Panc1 (cell line): Measurements from ENCODE around the gene TRIO. TPM values are rescaled to one million over a fixed set of nuclear protein-coding genes. Genes with fewer than 3 reads are reported as not detected.

Experiments
- ATAC-seq: fragments of 200-7000 bp; cut with Tn5 transposase; 2 replicates; pipeline ENCODE4 v1.9.1; 2020; ENCODE audit warnings: mild to moderate bottlenecking, moderate library complexity
- BruUV-seq: library from RNA; stranded (reverse); fragments of 400-500 nt; replicated peaks from 2 replicates; lab custom pipeline; 2021; lab: Mats Ljungman, UMichigan
- CTCF ChIA-PET: fragments of 300-600 bp; sonication (Branson Sonifier 250); formaldehyde crosslinking; loops from one replicate; lab custom pipeline; 2022; ENCODE audit warnings: antibody characterized with exemption; lab: Charles Lee
- POLR2A ChIA-PET: fragments of 300-600 bp; sonication (Branson Sonifier 250); formaldehyde crosslinking; loops from one replicate; lab custom pipeline; 2022; ENCODE audit warnings: antibody characterized with exemption; lab: Charles Lee
- DNase-seq: peaks from one replicate; pipeline ENCODE4 v3.0.0-alpha.2; 2010; ENCODE audit warnings: low read depth, low spot score
- H3K27ac ChIP-seq: 2 replicates; pipeline ENCODE4 v1.5.1; 2011; ENCODE audit warnings: mild to moderate bottlenecking, low read length, inconsistent platforms
- H3K27me3 ChIP-seq: fragments of 200-500 bp; sonication (Bioruptor generic); 2 replicates; pipeline ENCODE4 v1.6.0; 2014; ENCODE audit warnings: low read length, inconsistent platforms; ENCODE audit not compliant: control insufficient read depth, insufficient read depth
- H3K36me3 ChIP-seq: fragments of 200-500 bp; sonication (Bioruptor generic); 2 replicates; pipeline ENCODE4 v1.5.1; 2014; ENCODE audit warnings: inconsistent platforms, mild to moderate bottlenecking, low read length, moderate library complexity; ENCODE audit not compliant: control insufficient read depth, insufficient read depth
- H3K4me1 ChIP-seq: 2 replicates; pipeline ENCODE4 v1.5.1; 2011; ENCODE audit warnings: inconsistent platforms, mild to moderate bottlenecking, low read length, moderate library complexity; ENCODE audit not compliant: control insufficient read depth, insufficient read depth
- H3K4me3 ChIP-seq, 2 experiments: 2 replicates each; pipeline ENCODE4 v1.5.1; 2011 to 2012; ENCODE audit warnings: low read depth in 2 of 2, low read length in 2 of 2, mild to moderate bottlenecking in 2 of 2, inconsistent platforms in 1 of 2, moderate library complexity in 1 of 2
- H3K9me3 ChIP-seq: fragments of 200-500 bp; sonication (Bioruptor generic); 2 replicates; pipeline ENCODE4 v1.5.1; 2014; ENCODE audit warnings: low read depth, mild to moderate bottlenecking, inconsistent platforms, low read length, moderate library complexity; ENCODE audit not compliant: control insufficient read depth, insufficient read depth
- POLR2AphosphoS5 ChIP-seq: IDR thresholded peaks from 2 replicates; pipeline ENCODE4 v1.6.1; 2012; ENCODE audit warnings: mild to moderate bottlenecking, low read depth, low read length, moderate library complexity
- SIN3A ChIP-seq: IDR thresholded peaks from 2 replicates; pipeline ENCODE4 v1.6.1; 2012; ENCODE audit warnings: low read depth, mild to moderate bottlenecking, low read length, moderate library complexity, borderline replicate concordance; ENCODE audit not compliant: insufficient read depth
- TCF7L2 ChIP-seq: IDR thresholded peaks from 2 replicates; pipeline ENCODE4 v1.6.1; 2011; ENCODE audit warnings: mild to moderate bottlenecking, low read depth, low read length, inconsistent platforms
- in situ Hi-C: cut with HindIII; loops from 2 replicates; pipeline ENCODE4 v1.10.0; 2016; ENCODE audit warnings: low sequenced_read_pairs, low pct_unique_long_range_greater_than_20kb
- intact Hi-C: fragments of 100-400 bp; cut with micrococcal nuclease; formaldehyde crosslinking; loops from one replicate; pipeline ENCODE4 v1.10.0; 2022; ENCODE audit not compliant: unreplicated experiment
- total RNA-seq: library from RNA; stranded (reverse); gene quantifications from one replicate; pipeline ENCODE4 v1.2.1, GENCODE V29; 2021; ENCODE audit not compliant: unreplicated experiment
- TF ChIP-seq, protein P1 (sequence below): fragments of 450-650 bp; IDR thresholded peaks from 2 replicates; pipeline ENCODE4 v1.5.1; 2017; ENCODE audit warnings: mild to moderate bottlenecking
- TF ChIP-seq, protein P2 (sequence below), 2 experiments: IDR thresholded peaks; 2 replicates each; pipeline ENCODE4 v1.6.1; 2011 to 2012; ENCODE audit warnings: low read depth in 2 of 2, control low read depth in 1 of 2, low read length in 1 of 2, mild to moderate bottlenecking in 1 of 2, moderate library complexity in 1 of 2; ENCODE audit not compliant: insufficient read depth in 1 of 2

TRIO gene
- total RNA-seq, 1 experiment from 2014 or later = 349 TPM

DNA sequence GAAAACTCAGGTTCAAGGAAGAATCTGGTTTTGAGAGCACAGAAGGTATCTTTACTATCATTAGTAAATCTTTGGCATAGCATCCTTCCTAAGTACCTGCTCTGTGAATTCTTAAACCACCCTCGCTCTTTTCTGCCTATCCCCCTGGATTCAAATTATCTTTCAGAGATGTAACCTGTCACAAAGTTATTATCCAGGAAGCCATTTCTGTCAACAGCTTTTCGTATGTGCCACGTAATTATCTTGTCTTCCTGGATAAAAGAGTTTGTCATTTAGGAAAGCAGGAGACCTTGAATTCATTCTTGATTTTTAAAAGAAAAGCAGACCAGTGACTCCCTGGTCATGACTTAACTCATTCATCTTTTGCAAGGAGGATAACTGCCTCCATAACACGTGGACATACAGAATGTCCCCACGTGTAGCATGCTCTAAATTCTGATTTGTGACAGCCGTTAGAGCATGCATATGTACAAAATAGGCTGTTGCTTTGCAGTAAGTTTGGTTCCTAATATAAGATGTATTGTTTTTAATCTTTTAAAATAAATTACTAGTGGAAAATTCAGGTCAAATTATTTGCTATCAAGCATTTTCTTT is 189.0 kb downstream of the TRIO start:
- ATAC-seq = no peak
- Histone ChIP-seq H3K4me1 (peaks cover 9% of the 10 kb centered on the region), H3K4me3 (no peak overlapping the region), H3K36me3 (peaks cover 59% of the 10 kb centered on the region), H3K9me3 (no peaks in the 10 kb centered on the region), H3K27ac (no peak overlapping the region), H3K27me3 (no peaks in the 10 kb centered on the region)
- POLR2A ChIA-PET = interaction anchor here (0.6 kb wide), 1 partner anchor 285 kb away, joined by 12 read pairs; no protein-coding TSS in a partner anchor
- CTCF ChIA-PET = no interaction called here
- TF ChIP-seq POLR2AphosphoS5 (no peak; the same call in 1 of the 2 replicates), TCF7L2 (no peak), SIN3A (no peak)
- TF ChIP-seq, protein P1, sequence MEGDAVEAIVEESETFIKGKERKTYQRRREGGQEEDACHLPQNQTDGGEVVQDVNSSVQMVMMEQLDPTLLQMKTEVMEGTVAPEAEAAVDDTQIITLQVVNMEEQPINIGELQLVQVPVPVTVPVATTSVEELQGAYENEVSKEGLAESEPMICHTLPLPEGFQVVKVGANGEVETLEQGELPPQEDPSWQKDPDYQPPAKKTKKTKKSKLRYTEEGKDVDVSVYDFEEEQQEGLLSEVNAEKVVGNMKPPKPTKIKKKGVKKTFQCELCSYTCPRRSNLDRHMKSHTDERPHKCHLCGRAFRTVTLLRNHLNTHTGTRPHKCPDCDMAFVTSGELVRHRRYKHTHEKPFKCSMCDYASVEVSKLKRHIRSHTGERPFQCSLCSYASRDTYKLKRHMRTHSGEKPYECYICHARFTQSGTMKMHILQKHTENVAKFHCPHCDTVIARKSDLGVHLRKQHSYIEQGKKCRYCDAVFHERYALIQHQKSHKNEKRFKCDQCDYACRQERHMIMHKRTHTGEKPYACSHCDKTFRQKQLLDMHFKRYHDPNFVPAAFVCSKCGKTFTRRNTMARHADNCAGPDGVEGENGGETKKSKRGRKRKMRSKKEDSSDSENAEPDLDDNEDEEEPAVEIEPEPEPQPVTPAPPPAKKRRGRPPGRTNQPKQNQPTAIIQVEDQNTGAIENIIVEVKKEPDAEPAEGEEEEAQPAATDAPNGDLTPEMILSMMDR = no peak
- TF ChIP-seq, protein P2, sequence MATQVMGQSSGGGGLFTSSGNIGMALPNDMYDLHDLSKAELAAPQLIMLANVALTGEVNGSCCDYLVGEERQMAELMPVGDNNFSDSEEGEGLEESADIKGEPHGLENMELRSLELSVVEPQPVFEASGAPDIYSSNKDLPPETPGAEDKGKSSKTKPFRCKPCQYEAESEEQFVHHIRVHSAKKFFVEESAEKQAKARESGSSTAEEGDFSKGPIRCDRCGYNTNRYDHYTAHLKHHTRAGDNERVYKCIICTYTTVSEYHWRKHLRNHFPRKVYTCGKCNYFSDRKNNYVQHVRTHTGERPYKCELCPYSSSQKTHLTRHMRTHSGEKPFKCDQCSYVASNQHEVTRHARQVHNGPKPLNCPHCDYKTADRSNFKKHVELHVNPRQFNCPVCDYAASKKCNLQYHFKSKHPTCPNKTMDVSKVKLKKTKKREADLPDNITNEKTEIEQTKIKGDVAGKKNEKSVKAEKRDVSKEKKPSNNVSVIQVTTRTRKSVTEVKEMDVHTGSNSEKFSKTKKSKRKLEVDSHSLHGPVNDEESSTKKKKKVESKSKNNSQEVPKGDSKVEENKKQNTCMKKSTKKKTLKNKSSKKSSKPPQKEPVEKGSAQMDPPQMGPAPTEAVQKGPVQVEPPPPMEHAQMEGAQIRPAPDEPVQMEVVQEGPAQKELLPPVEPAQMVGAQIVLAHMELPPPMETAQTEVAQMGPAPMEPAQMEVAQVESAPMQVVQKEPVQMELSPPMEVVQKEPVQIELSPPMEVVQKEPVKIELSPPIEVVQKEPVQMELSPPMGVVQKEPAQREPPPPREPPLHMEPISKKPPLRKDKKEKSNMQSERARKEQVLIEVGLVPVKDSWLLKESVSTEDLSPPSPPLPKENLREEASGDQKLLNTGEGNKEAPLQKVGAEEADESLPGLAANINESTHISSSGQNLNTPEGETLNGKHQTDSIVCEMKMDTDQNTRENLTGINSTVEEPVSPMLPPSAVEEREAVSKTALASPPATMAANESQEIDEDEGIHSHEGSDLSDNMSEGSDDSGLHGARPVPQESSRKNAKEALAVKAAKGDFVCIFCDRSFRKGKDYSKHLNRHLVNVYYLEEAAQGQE (IDR thresholded peaks at IDR 0.05; ENCODE audit: insufficient read depth in 1 of 2, low read depth in 2 of 2, low read length in 1 of 2) = no peak
- in situ Hi-C loops (no loop called here), intact Hi-C loops (no loop called here)
- no TSS peak for BruUV-seq
- DNase-seq = no peak

DNA sequence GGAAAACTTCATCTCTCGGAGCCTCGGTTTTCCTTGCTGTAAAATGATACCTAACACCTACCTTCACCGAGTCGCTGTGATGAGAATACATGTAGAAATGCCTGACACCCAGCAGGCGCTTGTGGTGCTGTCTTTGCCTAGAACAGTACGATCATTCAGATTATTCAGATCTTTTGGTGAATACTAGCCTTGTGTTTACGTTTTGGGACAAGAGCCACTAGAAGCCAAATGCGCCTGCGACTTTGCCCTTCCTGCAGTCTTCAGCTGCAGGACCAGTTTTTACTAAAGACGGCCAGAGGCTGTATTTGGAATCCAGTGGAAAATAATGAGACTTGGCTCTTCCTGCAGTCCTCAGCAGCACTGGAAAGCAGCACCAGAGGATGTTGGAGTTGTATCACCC is 189.6 kb downstream of the TRIO start:
- H3K4me1 ChIP-seq = peaks cover 7% of the 10 kb centered on the region
- intact Hi-C loops (no loop called here), in situ Hi-C loops (no loop called here)
- H3K27me3 ChIP-seq = no peaks in the 10 kb centered on the region
- no peak overlapping the region for H3K4me3 ChIP-seq
- ATAC-seq (no peak), DNase-seq (no peak)
- TF ChIP-seq, protein P1 = no peak
- no peak; the same call in 1 of the 2 replicates for TF ChIP-seq POLR2AphosphoS5
- TF ChIP-seq, protein P2 (IDR thresholded peaks at IDR 0.05; ENCODE audit: insufficient read depth in 1 of 2, low read depth in 2 of 2, low read length in 1 of 2) = no peak
- TF ChIP-seq SIN3A = no peak
- H3K36me3 ChIP-seq = peaks cover 65% of the 10 kb centered on the region
- H3K27ac ChIP-seq = no peak overlapping the region
- POLR2A ChIA-PET = no interaction called here
- no peaks in the 10 kb centered on the region for H3K9me3 ChIP-seq
- no TSS peak for BruUV-seq
- CTCF ChIA-PET = no interaction called here
